ENCODE measurements around the gene SLC9A3.

SLC9A3 gene

GRCh38 chr5:555058-555623 is 30.9 kb upstream of the SLC9A3 start:
- DNase-seq: no peak

DNA sequence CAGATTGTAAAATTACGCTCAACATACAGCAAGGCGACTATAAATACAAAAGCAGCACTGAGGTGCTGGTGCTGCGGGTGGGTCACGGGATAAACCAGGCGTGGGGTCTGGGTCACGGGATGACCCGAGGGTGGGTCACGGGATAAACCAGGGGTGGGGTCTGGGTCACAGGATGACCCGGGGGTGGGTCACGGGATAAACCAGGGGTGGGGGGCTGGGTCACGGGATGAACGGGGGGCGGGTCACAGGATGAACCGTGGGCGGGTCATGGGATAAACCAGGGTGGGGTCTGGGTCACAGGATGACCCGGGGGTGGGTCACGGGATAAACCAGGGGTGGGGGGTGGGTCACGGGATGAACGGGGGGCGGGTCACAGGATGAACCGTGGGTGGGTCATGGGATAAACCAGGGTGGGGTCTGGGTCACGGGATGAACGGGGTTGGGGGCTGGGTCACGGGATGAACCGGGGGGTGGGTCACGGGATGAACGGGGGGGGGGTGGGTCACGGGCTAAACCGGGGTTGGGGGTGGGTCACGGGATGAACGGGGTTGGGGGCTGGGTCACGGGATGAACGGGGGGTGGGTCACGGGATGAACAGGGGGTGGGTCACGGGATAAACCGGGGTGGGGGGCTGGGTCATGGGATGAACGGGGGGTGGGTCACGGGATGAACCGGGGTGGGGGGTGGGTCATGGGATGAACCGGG is 30.2 kb upstream of the SLC9A3 start:
- DNase-seq: no peak

DNA sequence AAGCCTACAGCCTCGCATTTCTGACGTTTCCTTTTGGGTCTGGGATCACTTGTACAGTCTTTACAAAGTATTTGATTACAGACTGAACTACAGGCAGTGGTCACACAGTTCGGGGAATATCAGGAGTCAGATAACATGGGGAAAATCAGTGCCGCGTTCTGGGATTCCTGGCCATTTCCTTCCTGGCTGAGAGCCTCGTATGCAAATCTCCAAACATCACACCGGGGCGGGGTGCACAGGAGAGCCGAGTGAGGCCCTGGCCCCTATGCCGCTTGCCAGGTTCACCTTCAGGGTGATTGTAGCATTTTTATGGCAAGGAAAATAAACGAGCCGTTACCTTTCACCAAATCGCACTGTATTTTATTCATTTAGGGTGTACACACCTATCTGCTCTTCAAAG is 29.6 kb upstream of the SLC9A3 start:
- DNase-seq: no peak

DNA sequence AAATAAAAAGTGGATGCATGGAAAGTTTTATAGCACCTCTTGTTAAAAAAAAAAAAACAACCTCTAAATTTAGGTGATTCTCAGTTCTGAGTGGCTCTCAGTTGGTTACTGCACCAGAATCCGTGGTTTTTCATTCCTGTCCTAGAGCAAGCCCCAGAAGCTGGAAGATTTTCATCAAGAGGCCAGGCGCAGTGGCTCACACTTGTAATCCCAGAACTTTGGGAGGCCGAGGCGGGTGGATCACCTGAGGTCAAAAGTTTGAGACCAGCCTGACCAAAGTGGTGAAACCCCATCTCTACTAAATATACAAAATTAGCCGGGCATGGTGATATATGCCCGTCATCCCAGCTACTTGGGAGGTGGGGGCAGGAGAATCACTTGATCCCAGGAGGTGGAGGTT is 27.2 kb upstream of the SLC9A3 start:
- no peak for DNase-seq

DNA sequence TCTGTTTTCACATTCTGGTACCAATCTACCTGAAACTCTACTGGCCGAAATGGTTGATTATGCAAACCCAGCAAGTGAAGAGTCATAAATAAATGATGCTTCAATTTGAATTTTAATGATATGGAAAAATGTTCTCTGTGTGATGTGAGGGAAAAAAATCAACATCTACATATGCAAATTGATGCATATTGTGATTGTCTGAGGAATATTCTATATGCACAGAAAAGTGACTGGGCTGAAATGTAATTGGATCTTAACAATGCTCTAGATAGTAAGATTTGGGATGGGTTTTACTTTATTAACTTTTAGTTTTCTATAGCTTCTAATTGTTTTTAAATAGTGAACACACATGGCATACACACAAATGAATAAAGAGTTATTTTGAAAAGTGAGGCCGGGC is 25.0 kb upstream of the SLC9A3 start:
- DNase-seq: no peak

- DNase-seq: no peak
These were observed 24.0 kb upstream of the SLC9A3 start for GRCh38 chr5:548256-548655.

DNA sequence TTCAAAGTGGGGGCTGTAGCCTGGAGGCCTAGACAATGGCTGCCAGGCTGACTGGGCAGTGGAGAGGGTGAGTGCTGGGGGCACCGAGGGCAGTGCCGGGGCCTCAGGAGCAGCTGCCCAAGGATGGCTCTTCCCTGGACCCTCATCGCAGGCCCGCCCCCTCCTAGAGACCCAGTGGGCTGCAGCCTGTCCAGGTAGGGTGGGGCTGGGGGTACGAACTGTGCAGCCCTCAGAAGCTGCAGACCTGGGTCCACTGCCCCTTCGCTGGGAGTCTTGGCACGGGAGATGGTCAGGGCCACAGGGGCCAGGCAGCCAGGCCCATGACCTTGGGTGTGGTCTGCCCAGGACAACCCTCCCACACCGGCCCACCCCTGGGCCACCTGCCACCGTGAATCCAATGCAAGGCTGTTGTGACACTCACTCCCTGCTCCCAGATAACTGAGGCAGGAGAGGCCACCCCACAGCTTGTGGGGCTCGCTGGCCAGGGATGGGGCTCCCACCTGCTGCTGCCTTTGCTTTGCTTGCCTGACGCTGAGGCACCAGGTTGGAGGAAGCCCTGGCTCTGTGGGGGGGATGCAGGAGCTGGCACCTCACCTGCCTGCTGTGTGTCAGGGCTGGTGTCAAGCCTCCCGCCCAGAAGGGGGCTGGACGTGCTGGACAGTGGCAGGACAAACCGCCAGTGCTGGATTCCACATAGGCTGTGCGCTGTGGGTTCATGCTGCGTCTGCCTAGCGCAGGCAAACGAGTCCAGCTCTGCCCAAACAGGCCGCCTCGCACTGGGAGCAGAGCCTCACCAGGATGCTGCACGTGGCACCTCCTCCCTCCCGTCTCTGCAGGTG is 23.1 kb upstream of the SLC9A3 start:
- DNase-seq: no peak

GRCh38 chr5:546376-546908 is 22.2 kb upstream of the SLC9A3 start:
- no peak for DNase-seq

- no peak for DNase-seq
These were observed 21.6 kb upstream of the SLC9A3 start for GRCh38 chr5:545641-546375.

DNA sequence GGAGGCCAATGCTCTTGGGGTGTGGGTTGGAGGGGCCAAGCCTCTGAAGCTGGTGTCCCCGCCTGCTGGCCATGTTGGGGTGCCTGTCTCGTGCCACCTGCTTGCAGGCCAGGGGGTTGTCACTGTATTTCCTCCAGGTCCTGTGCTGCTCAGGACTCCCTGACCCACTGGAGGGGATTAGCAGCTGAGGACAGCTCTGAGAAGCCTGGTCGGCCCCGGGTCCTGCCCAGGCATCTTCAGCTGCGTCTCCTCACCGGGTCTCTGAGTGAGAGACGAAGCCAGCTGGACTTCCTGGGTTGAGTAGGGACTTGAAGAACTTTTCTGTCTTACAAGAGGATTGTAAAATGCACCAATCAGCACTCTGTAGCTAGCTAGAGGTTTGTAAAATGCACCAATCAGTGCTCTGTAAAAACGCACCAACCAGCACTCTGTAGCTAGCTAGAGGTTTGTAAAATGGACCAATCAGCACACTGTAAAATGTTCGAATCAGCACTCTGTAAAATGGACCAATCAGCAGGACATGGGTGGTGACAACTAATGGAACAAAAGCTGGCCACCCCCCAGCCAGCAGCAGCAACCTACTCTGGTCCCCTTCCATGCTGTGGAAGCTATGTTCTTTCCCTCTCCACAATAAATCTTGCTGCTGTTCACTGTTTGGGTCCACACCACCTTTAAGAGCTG is 20.6 kb upstream of the SLC9A3 start:
- no peak for DNase-seq

- DNase-seq: peak in 5 of 58 donors; percentile 3 to 27 (median 8)
These were observed 19.8 kb upstream of the SLC9A3 start for GRCh38 chr5:543755-544674.

DNA sequence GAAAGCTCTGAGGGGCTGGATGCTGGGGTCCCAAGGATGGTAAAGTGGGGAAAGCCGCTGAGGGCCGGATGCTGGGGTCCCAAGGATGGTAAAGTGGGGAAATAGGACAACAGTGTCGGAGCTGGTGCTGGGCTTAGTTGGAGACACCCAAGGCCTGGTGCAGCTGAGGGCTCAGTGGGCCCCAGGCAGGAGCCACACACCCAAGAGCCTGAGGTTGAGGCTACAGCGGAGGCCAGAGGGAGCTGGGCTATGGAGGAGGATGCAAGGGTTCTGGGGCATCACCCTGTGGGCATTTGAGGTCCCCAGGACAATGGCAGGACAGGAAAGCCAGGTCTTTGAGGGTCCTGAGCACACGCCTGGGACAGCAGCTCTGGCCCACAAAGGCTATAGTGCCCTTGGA is 19.1 kb upstream of the SLC9A3 start:
- no peak for DNase-seq

GRCh38 chr5:542319-543311 is 18.4 kb upstream of the SLC9A3 start:
- no peak for DNase-seq

- DNase-seq: no peak
These were observed 17.5 kb upstream of the SLC9A3 start for GRCh38 chr5:541539-542318.

DNA sequence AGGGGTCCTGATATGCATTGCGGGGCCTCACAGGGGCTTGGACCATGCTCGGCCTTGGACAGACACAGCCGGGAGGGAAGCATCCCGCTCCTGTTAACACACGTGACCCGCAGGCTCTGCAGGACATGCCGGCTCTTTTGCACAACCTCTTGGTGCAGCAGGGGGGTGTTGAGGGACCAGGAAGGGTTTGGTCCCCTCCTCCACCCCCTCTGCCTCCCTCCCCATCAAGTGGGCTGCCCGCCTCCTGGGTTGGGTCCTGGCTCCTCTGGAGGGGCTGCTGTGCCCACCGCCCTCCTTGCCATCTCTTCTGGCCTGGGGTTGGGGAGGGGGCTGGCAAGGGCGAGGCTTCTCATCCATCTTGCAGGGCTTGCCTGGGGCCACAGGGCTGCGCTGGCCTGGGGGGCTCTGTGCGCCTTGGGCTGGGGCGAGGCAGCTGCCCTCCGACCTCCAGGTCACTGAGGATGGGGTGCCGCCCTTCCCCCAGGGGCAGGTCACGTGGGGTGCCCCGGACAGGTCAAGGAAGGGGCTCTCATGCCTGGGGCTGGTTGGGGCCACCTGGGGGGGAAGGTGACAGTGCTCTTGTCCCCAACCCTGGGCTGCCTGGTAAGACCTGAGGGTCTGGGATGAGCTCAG is 16.8 kb upstream of the SLC9A3 start:
- DNase-seq: no peak

GRCh38 chr5:540071-540905 is 16.0 kb upstream of the SLC9A3 start:
- no peak for DNase-seq

Data from anterior cingulate cortex (tissue), 58 donors.